ENCODE data around the gene MRPL47. TPM values are rescaled to one million over a fixed set of nuclear protein-coding genes. Genes with fewer than 3 reads are reported as not detected.
A peak's percentile ranks its signal among the peaks of the same experiment; 100 is the strongest.

The MRPL47 gene
- total and polyA plus RNA-seq, 10 of the 15 experiments (the other 5 are each of a cell fraction or from before 2014, with no cell fraction given) = 40.6 to 237 (median 73.9) TPM

DNA sequence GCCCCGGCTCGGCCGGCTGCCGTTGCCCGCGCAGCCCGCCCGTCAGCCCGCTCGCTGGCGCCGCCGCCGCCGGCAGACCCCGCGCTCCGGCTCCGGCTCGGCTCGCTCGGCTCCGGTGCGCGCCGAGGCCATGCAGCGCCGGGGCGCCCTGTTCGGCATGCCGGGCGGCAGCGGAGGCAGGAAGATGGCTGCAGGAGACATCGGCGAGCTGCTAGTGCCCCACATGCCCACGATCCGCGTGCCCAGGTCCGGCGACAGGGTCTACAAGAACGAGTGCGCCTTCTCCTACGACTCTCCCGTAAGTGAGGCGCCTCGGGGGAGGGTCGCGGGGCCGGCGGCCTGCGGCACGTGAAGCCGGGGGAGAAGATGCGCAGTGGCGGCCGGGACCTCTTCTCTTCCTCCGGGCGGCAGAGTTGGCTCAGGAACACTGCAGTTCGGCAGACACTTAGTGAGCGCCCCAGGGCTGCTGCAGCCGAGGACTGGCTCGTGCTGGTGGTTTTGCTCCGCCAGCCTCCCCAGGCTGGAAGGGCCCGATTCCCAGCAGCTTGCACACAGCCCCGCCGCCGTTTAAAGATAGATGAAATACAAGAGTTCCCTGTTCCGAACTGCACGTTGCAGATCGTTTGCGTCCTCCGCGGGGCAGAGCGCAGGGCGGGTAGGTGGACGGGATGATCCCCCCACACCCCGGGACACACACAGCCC is 48.8 kb upstream of the MRPL47 start (continued):
- TF ChIP-seq, protein P1, sequence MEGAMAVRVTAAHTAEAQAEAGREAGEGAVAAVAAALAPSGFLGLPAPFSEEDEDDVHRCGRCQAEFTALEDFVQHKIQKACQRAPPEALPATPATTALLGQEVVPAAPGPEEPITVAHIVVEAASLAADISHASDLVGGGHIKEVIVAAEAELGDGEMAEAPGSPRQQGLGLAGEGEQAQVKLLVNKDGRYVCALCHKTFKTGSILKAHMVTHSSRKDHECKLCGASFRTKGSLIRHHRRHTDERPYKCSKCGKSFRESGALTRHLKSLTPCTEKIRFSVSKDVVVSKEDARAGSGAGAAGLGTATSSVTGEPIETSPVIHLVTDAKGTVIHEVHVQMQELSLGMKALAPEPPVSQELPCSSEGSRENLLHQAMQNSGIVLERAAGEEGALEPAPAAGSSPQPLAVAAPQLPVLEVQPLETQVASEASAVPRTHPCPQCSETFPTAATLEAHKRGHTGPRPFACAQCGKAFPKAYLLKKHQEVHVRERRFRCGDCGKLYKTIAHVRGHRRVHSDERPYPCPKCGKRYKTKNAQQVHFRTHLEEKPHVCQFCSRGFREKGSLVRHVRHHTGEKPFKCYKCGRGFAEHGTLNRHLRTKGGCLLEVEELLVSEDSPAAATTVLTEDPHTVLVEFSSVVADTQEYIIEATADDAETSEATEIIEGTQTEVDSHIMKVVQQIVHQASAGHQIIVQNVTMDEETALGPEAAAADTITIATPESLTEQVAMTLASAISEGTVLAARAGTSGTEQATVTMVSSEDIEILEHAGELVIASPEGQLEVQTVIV (IDR thresholded peaks at IDR 0.05; ENCODE audit: borderline replicate concordance, partially characterized antibody) = peak; percentile 41
- TF ChIP-seq IKZF1 (conservative IDR thresholded peaks at IDR 0.05) = peak; percentile 50
- no peak for TF ChIP-seq SUPT20H (IDR thresholded peaks at IDR 0.05; ENCODE audit: borderline replicate concordance, control insufficient read depth, low read depth, low read length)
- no peak for TF ChIP-seq SIN3A (IDR thresholded peaks at IDR 0.05; ENCODE audit: low read depth, low read length)
- TF ChIP-seq BHLHE40 (IDR thresholded peaks at IDR 0.05; ENCODE audit: borderline replicate concordance in 1 of 2, low read depth in 2 of 2, low read length in 1 of 2) = peak; percentile 90 to 98
- TF ChIP-seq, protein P2, sequence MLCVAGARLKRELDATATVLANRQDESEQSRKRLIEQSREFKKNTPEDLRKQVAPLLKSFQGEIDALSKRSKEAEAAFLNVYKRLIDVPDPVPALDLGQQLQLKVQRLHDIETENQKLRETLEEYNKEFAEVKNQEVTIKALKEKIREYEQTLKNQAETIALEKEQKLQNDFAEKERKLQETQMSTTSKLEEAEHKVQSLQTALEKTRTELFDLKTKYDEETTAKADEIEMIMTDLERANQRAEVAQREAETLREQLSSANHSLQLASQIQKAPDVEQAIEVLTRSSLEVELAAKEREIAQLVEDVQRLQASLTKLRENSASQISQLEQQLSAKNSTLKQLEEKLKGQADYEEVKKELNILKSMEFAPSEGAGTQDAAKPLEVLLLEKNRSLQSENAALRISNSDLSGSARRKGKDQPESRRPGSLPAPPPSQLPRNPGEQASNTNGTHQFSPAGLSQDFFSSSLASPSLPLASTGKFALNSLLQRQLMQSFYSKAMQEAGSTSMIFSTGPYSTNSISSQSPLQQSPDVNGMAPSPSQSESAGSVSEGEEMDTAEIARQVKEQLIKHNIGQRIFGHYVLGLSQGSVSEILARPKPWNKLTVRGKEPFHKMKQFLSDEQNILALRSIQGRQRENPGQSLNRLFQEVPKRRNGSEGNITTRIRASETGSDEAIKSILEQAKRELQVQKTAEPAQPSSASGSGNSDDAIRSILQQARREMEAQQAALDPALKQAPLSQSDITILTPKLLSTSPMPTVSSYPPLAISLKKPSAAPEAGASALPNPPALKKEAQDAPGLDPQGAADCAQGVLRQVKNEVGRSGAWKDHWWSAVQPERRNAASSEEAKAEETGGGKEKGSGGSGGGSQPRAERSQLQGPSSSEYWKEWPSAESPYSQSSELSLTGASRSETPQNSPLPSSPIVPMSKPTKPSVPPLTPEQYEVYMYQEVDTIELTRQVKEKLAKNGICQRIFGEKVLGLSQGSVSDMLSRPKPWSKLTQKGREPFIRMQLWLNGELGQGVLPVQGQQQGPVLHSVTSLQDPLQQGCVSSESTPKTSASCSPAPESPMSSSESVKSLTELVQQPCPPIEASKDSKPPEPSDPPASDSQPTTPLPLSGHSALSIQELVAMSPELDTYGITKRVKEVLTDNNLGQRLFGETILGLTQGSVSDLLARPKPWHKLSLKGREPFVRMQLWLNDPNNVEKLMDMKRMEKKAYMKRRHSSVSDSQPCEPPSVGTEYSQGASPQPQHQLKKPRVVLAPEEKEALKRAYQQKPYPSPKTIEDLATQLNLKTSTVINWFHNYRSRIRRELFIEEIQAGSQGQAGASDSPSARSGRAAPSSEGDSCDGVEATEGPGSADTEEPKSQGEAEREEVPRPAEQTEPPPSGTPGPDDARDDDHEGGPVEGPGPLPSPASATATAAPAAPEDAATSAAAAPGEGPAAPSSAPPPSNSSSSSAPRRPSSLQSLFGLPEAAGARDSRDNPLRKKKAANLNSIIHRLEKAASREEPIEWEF (IDR thresholded peaks at IDR 0.05; ENCODE audit: insufficient replicate concordance, low read depth, low read length) = no peak
- TF ChIP-seq BACH1 (IDR thresholded peaks at IDR 0.05; ENCODE audit: borderline replicate concordance) = no peak
- TF ChIP-seq FOXK2 (IDR thresholded peaks at IDR 0.05) = no peak
- TF ChIP-seq, protein P3, sequence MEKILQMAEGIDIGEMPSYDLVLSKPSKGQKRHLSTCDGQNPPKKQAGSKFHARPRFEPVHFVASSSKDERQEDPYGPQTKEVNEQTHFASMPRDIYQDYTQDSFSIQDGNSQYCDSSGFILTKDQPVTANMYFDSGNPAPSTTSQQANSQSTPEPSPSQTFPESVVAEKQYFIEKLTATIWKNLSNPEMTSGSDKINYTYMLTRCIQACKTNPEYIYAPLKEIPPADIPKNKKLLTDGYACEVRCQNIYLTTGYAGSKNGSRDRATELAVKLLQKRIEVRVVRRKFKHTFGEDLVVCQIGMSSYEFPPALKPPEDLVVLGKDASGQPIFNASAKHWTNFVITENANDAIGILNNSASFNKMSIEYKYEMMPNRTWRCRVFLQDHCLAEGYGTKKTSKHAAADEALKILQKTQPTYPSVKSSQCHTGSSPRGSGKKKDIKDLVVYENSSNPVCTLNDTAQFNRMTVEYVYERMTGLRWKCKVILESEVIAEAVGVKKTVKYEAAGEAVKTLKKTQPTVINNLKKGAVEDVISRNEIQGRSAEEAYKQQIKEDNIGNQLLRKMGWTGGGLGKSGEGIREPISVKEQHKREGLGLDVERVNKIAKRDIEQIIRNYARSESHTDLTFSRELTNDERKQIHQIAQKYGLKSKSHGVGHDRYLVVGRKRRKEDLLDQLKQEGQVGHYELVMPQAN (conservative IDR thresholded peaks at IDR 0.05) = peak; percentile 66
- 0 out of 2 replicates have a peak, but pooled peaks have one; percentile 23 for TF ChIP-seq CREM (IDR thresholded peaks at IDR 0.05; ENCODE audit: low read depth)
- no peak for TF ChIP-seq MTA2 (IDR thresholded peaks at IDR 0.05; ENCODE audit: low read depth)
- 0 out of 4 replicates have a peak, but pooled peaks of 1 of the 2 experiments have one; percentile 4 for TF ChIP-seq ETV6 (conservative IDR thresholded peaks at IDR 0.05 in 1 of 2, IDR thresholded peaks at IDR 0.05 in 1 of 2; ENCODE audit: borderline replicate concordance in 1 of 2, low read depth in 1 of 2)
- TF ChIP-seq NFIC (IDR thresholded peaks at IDR 0.05; ENCODE audit: low read depth, low read length) = no peak
- no peak for TF ChIP-seq FOXM1 (IDR thresholded peaks at IDR 0.05; ENCODE audit: low read depth, low read length)
- TF ChIP-seq BCL11A (IDR thresholded peaks at IDR 0.05; ENCODE audit: low read depth, low read length) = no peak
- TF ChIP-seq, protein P4, sequence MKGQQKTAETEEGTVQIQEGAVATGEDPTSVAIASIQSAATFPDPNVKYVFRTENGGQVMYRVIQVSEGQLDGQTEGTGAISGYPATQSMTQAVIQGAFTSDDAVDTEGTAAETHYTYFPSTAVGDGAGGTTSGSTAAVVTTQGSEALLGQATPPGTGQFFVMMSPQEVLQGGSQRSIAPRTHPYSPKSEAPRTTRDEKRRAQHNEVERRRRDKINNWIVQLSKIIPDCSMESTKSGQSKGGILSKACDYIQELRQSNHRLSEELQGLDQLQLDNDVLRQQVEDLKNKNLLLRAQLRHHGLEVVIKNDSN (IDR thresholded peaks at IDR 0.05; ENCODE audit: borderline replicate concordance, extremely low read length, insufficient read depth, low read depth, low read length) = peak; percentile 46
- TF ChIP-seq NR2F1 (conservative IDR thresholded peaks at IDR 0.05) = peak; percentile 40; the same call in 1 of the 2 replicates
- no peak for TF ChIP-seq CHD2 (IDR thresholded peaks at IDR 0.05; ENCODE audit: borderline replicate concordance, low read depth, low read length)
- no peak for TF ChIP-seq ZSCAN29 (IDR thresholded peaks at IDR 0.05)

Data from GM12878 (cell line).